CD14-positive monocyte (primary cell): ENCODE results near the gene KRTAP10-3. TPM values are rescaled to one million over a fixed set of nuclear protein-coding genes. Genes with fewer than 3 reads are reported as not detected.

ENCODE experiments used
- DNase-seq, 3 donors: peaks; one replicate each; pipeline ENCODE4 v3.0.0-alpha.2; 2011 to 2022
- H2AFZ ChIP-seq: 2 replicates; pipeline ENCODE4 v1.6.0; 2012; ENCODE audit warnings: mild to moderate bottlenecking, low read depth, low read length, inconsistent platforms; ENCODE audit not compliant: insufficient read depth, poor library complexity, severe bottlenecking
- H3K27ac ChIP-seq, 2 donors: 1 replicate in 1 of 2; 2 replicates in 1 of 2; pipeline ENCODE4 v1.5.1; 2012 to 2013; ENCODE audit warnings: low read length in 2 of 2, control low read depth in 1 of 2, inconsistent platforms in 1 of 2, low read depth in 1 of 2, mild to moderate bottlenecking in 1 of 2
- H3K27me3 ChIP-seq, 2 donors: one replicate each; pipeline versions ENCODE4 v1.6.0 to v1.6.1; 2011 to 2013; ENCODE audit warnings: low read length in 2 of 2; ENCODE audit not compliant: control insufficient read depth in 2 of 2, insufficient read depth in 2 of 2
- H3K36me3 ChIP-seq, 2 donors: replicated peaks in 1 of 2; 1 replicate in 1 of 2; 2 replicates in 1 of 2; pipeline versions ENCODE4 v1.5.1 to v1.6.1; 2012 to 2013; ENCODE audit warnings: low read length in 2 of 2, control low read depth in 1 of 2, inconsistent platforms in 1 of 2, mild to moderate bottlenecking in 1 of 2; ENCODE audit not compliant: insufficient read depth in 2 of 2, control insufficient read depth in 1 of 2
- H3K4me1 ChIP-seq, 2 donors: 1 replicate in 1 of 2; 2 replicates in 1 of 2; pipeline versions ENCODE4 v1.5.1 to v1.6.1; 2012 to 2013; ENCODE audit warnings: low read length in 2 of 2, control low read depth in 1 of 2, inconsistent platforms in 1 of 2, mild to moderate bottlenecking in 1 of 2, moderate library complexity in 1 of 2; ENCODE audit not compliant: insufficient read depth in 2 of 2, control insufficient read depth in 1 of 2
- H3K4me2 ChIP-seq: replicated peaks from 2 replicates; pipeline ENCODE3; 2012; ENCODE audit warnings: low read length, moderate library complexity, mild to moderate bottlenecking; ENCODE audit not compliant: poor library complexity, severe bottlenecking; ENCODE audit errors: extremely low read depth
- H3K4me3 ChIP-seq, 3 experiments: fragments of 200-600 bp in 1 of 3; sonication (generic) in 1 of 3; replicated peaks in 1 of 3; 1 replicate in 2 of 3; 2 replicates in 1 of 3; pipeline ENCODE4 v1.5.1; 2011 to 2013; ENCODE audit warnings: low read length in 3 of 3, mild to moderate bottlenecking in 3 of 3, control low read depth in 2 of 3, low read depth in 2 of 3, inconsistent platforms in 1 of 3, moderate library complexity in 1 of 3
- H3K79me2 ChIP-seq: 2 replicates; pipeline ENCODE4 v1.6.0; 2012; ENCODE audit warnings: mild to moderate bottlenecking, control low read depth, inconsistent platforms, low read length, moderate library complexity; ENCODE audit not compliant: insufficient read depth
- H3K9ac ChIP-seq: 2 replicates; pipeline ENCODE4 v1.6.0; 2017; ENCODE audit warnings: low read length, mild to moderate bottlenecking; ENCODE audit not compliant: insufficient read depth, poor library complexity, severe bottlenecking
- H3K9me3 ChIP-seq, 2 donors: replicated peaks in 1 of 2; 1 replicate in 1 of 2; 2 replicates in 1 of 2; pipeline versions ENCODE4 v1.5.1 to v1.6.1; 2012 to 2013; ENCODE audit warnings: low read length in 2 of 2, control low read depth in 1 of 2; ENCODE audit not compliant: control insufficient read depth in 1 of 2, insufficient read depth in 1 of 2
- H4K20me1 ChIP-seq: 2 replicates; pipeline ENCODE4 v1.6.0; 2012; ENCODE audit warnings: mild to moderate bottlenecking, low read length, control low read depth, moderate library complexity; ENCODE audit not compliant: insufficient read depth
- H3K27ac Mint-ChIP-seq, 7 donors: one replicate each; pipeline ENCODE4 v1.8.0; 2020; ENCODE audit warnings: mild to moderate bottlenecking in 7 of 7, mixed read lengths in 7 of 7, moderate library complexity in 6 of 7, inconsistent platforms in 2 of 7
- H3K27me3 Mint-ChIP-seq, 3 donors: one replicate each; pipeline ENCODE4 v1.8.0; 2021 to 2022; ENCODE audit warnings: low read depth in 3 of 3, mild to moderate bottlenecking in 3 of 3, mixed read lengths in 3 of 3, moderate library complexity in 3 of 3, inconsistent platforms in 1 of 3
- H3K36me3 Mint-ChIP-seq, 2 donors: one replicate each; pipeline ENCODE4 v1.8.0; 2020; ENCODE audit warnings: mixed read lengths in 2 of 2, inconsistent platforms in 1 of 2, mild to moderate bottlenecking in 1 of 2
- H3K4me1 Mint-ChIP-seq: one replicate; pipeline ENCODE4 v1.8.0; 2020; ENCODE audit warnings: mild to moderate bottlenecking, mixed read lengths
- H3K4me3 Mint-ChIP-seq, 2 donors: one replicate each; pipeline ENCODE4 v1.8.0; 2020; ENCODE audit warnings: mild to moderate bottlenecking in 2 of 2, mixed read lengths in 2 of 2, moderate library complexity in 1 of 2
- H3K9me3 Mint-ChIP-seq, 7 donors: one replicate each; pipeline ENCODE4 v1.8.0; 2020 to 2022; ENCODE audit warnings: mixed read lengths in 7 of 7, mild to moderate bottlenecking in 6 of 7, moderate library complexity in 6 of 7, inconsistent platforms in 2 of 7
- CTCF ChIP-seq: fragments of 200-600 bp; IDR thresholded peaks from one replicate; pipeline ENCODE4 v1.8.0; 2022; ENCODE audit warnings: antibody characterized with exemption, mild to moderate bottlenecking
- WGBS: methylation state at CpG from one replicate; pipeline ENCODE4 v1.1.5; 2013; ENCODE audit warnings: missing lambda C conversion rate; ENCODE audit not compliant: insufficient coverage; 5-methylcytosine and 5-hydroxymethylcytosine counted together
- intact Hi-C, 2 donors: fragments of 100-400 bp; cut with micrococcal nuclease; formaldehyde crosslinking; loops; one replicate each; pipeline versions ENCODE4 v1.15.0 to v1.15.1; 2023
- polyA plus RNA-seq, 3 donors: library from polyadenylated mRNA; depleted of rRNA in 1 of 3; unstranded in 2 of 3; stranded (reverse) in 1 of 3; fragments of 300-500 nt in 2 of 3; fragments of >200 nt in 1 of 3; fragmentation: Illumina TruSeq in 2 of 3; gene quantifications; 1 replicate in 2 of 3; 2 replicates in 1 of 3; pipeline ENCODE4 v1.2.3, GENCODE V29; 2012 to 2021

KRTAP10-3 gene
- polyA plus RNA-seq, 3 donors: not detected

- no peak overlapping the region for H3K27ac Mint-ChIP-seq
These were observed 33.1 kb downstream of the KRTAP10-3 start for GRCh38 chr21:44525391-44526095.

More at GRCh38 chr21:44525391-44526095, 33.1 kb downstream of the KRTAP10-3 start:
- Mint-ChIP-seq H3K9me3 (peaks cover 0 to 9% (median 0%) of the 10 kb centered on the region in 7 donors), H3K4me1 (no peaks in the 10 kb centered on the region), H3K36me3 (no peaks in the 10 kb centered on the region), H3K27me3 (peaks cover 0 to 3% (median 1%) of the 10 kb centered on the region in 3 donors), H3K4me3 (no peak overlapping the region)
- no peak overlapping the region for H2AFZ ChIP-seq
- no peaks in the 10 kb centered on the region for H3K79me2 ChIP-seq
- no peaks in the 10 kb centered on the region for H3K36me3 ChIP-seq
- H3K9ac ChIP-seq: no peak overlapping the region
- intact Hi-C loops: no loop called here
- TF ChIP-seq CTCF: no peak
- DNase-seq: no peak
- no peaks in the 10 kb centered on the region for H3K27me3 ChIP-seq
- H3K9me3 ChIP-seq: peaks cover 9 to 17% of the 10 kb centered on the region in 2 donors
- no peak overlapping the region for H3K27ac ChIP-seq
- 96% methylated on average over 11 of the region's 20 CpGs for WGBS
- no peak overlapping the region for H3K4me2 ChIP-seq
- no peak overlapping the region for H3K4me3 ChIP-seq
- no peaks in the 10 kb centered on the region for H3K4me1 ChIP-seq
- no peaks in the 10 kb centered on the region for H4K20me1 ChIP-seq
